Epithelial cell of esophagus (primary cell): ENCODE data around the gene SLC9A8.
"Not testable (repeated sequence)": the region's sequence is repeated elsewhere in the genome, so short reads cannot be mapped to it uniquely, and the experiment has no call there.

ENCODE experiments used
- DNase-seq: peaks from one replicate; pipeline ENCODE4 v3.0.0; 2010; ENCODE audit warnings: low read depth
- H3K4me3 ChIP-seq: 2 replicates; pipeline ENCODE4 v1.5.1; 2011; ENCODE audit warnings: mild to moderate bottlenecking, low read length, control low read depth
- TF ChIP-seq, protein P1 (sequence below): IDR thresholded peaks from 2 replicates; pipeline ENCODE4 v1.5.1; 2011; ENCODE audit warnings: low read depth, mild to moderate bottlenecking, low read length, control low read depth, inconsistent platforms; ENCODE audit not compliant: insufficient read depth; ENCODE audit errors: missing control alignments

The SLC9A8 gene

DNA sequence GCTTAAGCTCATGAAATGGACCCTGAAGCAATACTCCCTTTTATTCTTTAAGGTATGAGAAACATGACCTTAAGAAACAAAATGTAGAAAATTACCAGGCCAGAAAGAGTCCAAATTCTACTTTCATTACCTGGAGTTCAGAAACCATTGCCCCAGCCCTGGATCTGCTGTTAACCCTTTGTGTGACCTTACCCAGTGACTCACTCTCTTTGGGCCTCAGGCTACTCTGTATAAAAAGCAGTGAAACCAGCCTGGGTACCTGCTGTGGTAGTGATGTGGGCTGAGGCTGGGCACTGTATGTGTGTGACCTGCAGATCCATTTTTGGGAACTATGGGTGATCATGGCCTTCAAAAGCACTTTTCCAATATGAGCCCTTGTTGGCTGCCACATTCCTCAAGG is 47.2 kb downstream of the SLC9A8 start:
- TF ChIP-seq, protein P1, sequence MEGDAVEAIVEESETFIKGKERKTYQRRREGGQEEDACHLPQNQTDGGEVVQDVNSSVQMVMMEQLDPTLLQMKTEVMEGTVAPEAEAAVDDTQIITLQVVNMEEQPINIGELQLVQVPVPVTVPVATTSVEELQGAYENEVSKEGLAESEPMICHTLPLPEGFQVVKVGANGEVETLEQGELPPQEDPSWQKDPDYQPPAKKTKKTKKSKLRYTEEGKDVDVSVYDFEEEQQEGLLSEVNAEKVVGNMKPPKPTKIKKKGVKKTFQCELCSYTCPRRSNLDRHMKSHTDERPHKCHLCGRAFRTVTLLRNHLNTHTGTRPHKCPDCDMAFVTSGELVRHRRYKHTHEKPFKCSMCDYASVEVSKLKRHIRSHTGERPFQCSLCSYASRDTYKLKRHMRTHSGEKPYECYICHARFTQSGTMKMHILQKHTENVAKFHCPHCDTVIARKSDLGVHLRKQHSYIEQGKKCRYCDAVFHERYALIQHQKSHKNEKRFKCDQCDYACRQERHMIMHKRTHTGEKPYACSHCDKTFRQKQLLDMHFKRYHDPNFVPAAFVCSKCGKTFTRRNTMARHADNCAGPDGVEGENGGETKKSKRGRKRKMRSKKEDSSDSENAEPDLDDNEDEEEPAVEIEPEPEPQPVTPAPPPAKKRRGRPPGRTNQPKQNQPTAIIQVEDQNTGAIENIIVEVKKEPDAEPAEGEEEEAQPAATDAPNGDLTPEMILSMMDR: no peak
- DNase-seq: peak; percentile 86
- no peak overlapping the region for H3K4me3 ChIP-seq

DNA sequence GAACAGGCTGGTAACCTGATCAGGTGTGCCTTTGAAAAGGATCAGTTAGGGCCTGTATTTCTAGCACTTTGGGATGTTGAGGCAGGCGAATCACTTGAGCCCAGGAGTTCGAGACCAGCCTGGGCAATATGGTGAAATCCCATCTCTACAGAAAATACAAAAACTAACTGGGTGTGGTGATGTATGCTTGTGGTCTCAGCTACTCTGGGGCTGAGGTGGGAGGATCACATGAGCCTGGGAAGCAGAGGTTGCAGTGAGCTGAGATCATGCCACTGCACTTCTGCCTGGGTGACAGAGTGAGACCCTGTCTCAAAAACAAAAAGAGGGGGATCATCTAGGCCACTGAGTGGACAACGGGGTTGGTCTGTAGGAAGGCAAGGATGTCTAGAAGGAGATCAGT is 48.6 kb downstream of the SLC9A8 start:
- not testable (repeated sequence) for H3K4me3 ChIP-seq, DNase-seq

DNA sequence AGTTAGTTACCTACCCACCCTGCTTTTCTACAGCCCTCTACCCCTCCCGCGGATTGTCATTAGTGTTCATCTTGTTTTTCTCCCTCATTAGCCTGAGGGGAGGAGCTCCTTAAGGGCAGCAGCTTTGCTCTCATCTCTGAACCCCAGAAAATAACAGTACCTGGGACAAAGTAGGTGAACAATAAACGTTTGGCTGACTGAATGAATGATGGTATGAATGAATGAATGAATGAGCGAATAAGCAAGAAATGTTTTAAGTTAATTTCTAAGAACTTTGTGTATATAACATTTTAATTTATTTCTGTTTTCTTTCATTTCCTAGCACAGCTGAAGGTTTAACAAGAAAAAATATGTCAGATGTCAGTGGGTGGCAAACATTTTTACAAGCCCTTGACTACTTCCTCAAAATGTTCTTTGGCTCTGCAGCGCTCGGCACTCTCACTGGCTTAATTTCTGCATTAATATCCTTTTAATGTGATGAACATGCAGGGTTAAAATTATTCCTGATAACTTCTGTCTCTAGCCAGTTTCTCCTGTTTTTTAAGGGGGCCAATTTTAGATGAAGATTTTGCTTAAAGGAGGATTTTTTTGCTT is 50.1 kb downstream of the SLC9A8 start:
- TF ChIP-seq, protein P1: no peak
- no peak for DNase-seq
- H3K4me3 ChIP-seq: no peak overlapping the region

DNA sequence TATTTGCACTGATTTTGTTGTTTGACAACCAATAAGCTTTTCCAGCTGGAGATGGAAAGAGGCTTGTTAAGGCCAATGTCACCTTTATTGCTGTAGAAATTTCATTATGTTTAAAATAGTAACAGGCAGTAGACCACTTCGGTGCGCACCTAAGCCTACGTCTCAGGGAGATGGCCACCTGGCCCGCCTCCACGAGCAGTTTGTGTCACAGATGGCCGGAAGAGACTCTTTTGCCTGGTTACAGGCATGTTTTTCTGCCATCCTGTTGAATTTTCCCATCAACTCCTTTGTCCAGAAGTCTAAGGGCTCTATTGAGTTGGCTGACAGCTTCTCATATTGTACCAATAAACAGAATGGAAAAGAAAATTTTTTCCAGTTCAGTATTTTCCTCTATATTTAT is 51.0 kb downstream of the SLC9A8 start:
- TF ChIP-seq, protein P1: no peak
- H3K4me3 ChIP-seq: no peak overlapping the region
- no peak for DNase-seq

DNA sequence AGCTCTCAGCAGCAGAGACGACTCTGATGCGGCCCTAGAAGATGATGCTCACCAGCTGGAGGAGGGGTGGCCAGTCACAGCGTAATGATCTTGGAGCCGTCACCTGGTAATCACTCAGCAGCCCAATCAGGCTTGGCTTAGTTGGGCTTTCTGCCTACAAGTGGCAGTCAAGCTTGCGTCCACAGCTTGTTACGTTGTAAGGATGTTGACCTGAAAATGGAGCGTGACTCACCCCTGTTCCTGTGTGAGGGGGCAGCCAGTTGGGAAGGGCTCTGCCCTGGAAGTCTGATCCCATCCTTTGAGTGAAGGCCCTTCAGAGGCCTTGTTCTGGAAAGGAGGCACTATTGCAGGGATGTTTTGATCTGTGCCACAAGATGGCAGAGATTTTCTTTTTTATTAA is 52.9 kb downstream of the SLC9A8 start:
- TF ChIP-seq, protein P1: no peak
- no peak overlapping the region for H3K4me3 ChIP-seq
- DNase-seq: no peak

DNA sequence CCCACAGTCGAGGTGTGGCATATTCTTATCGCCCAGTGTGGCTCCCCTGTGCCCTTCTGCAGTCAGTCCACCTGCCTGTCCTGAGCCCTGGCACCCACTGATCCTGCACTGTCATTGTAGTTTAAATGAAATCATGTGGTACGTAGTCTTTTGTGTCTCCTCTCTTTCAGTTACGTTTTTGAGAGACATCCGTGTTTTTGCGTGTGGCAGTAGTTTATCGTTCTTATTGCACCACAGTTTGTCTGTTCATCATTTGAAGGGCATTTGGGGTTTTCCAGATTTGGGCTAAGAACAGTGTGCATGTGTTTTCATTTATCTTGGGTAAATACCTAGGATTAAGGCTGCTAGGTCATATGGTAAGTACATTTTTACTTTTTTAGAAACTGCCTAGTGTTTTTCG is 53.4 kb downstream of the SLC9A8 start:
- TF ChIP-seq, protein P1: no peak
- no peak for DNase-seq
- no peak overlapping the region for H3K4me3 ChIP-seq

DNA sequence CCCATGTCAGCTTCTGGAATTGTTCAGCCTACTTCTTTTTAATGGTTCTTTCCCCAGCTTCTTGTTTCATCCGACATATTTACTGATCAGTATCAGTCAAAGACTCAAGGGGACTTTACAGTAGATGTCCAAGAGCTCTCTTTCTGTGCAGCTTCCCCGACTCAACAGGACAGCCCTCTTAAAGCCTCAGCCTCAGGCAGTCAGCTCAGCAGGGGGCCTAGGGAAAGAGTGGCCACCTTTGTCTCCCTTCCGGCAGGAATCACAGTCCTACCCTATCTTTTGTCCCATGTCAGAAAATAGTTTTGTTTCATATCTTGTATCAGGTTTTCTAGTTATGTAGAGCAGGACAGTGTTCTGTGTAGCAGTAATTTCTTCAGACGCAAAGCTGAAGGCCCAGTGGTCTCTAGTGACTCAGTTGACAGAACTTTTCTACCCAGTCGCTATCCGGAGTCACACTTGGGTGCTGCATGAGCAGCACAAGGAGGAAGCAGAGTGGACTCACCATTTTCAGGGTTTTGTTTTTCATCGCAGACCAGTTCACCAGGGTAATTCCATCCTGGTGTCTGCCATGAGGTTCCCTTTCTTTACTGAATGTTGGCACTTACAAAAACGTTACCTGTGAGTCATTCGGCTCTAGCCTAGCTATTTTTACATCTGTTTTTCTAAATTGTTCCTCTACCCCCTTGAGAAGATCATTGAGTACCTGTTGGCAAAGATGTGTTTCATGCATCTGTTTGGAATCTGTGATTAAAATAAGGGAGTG is 55.0 kb downstream of the SLC9A8 start:
- no peak overlapping the region for H3K4me3 ChIP-seq
- TF ChIP-seq, protein P1: no peak
- DNase-seq: no peak
